Liver (tissue), 9 donors: ENCODE measurements around the gene ETV6. TPM values are rescaled to one million over a fixed set of nuclear protein-coding genes. Genes with fewer than 3 reads are reported as not detected.

Experiments
- DNase-seq: peaks from one replicate; pipeline ENCODE4 v3.0.0-alpha.2; 2017; ENCODE audit warnings: low spot score
- H3K27ac ChIP-seq, 2 donors: one replicate each; pipeline ENCODE4 v1.7.0; 2013; ENCODE audit warnings: inconsistent platforms in 2 of 2, low read length in 2 of 2, control low read depth in 1 of 2, low read depth in 1 of 2, mild to moderate bottlenecking in 1 of 2
- H3K27me3 ChIP-seq, 4 donors: one replicate each; pipeline versions ENCODE4 v1.6.1 to v1.7.0; 2013; ENCODE audit warnings: low read length in 3 of 4, inconsistent platforms in 1 of 4, mild to moderate bottlenecking in 1 of 4, moderate library complexity in 1 of 4; ENCODE audit not compliant: control insufficient read depth in 4 of 4, insufficient read depth in 4 of 4
- H3K36me3 ChIP-seq, 4 donors: one replicate each; pipeline versions ENCODE4 v1.6.1 to v1.7.0; 2013; ENCODE audit warnings: low read length in 3 of 4, mild to moderate bottlenecking in 3 of 4, low read depth in 1 of 4, moderate library complexity in 1 of 4; ENCODE audit not compliant: control insufficient read depth in 4 of 4, insufficient read depth in 3 of 4
- H3K4me1 ChIP-seq, 4 donors: one replicate each; pipeline versions ENCODE4 v1.6.1 to v1.7.0; 2013; ENCODE audit warnings: low read length in 3 of 4, mild to moderate bottlenecking in 3 of 4, moderate library complexity in 1 of 4; ENCODE audit not compliant: control insufficient read depth in 4 of 4, insufficient read depth in 4 of 4
- H3K4me3 ChIP-seq, 3 donors: one replicate each; pipeline versions ENCODE4 v1.6.1 to v1.7.0; 2013; ENCODE audit warnings: low read length in 3 of 3, control low read depth in 1 of 3, low read depth in 1 of 3, mild to moderate bottlenecking in 1 of 3
- H3K9ac ChIP-seq, 2 donors: one replicate each; pipeline ENCODE4 v1.7.0; 2013; ENCODE audit warnings: low read length in 2 of 2, mild to moderate bottlenecking in 2 of 2, moderate library complexity in 2 of 2, control low read depth in 1 of 2, low read depth in 1 of 2
- H3K9me3 ChIP-seq, 4 donors: one replicate each; pipeline versions ENCODE4 v1.6.1 to v1.7.0; 2013; ENCODE audit warnings: low read length in 3 of 4; ENCODE audit not compliant: control insufficient read depth in 4 of 4
- EGR1 ChIP-seq, 2 donors: IDR thresholded peaks; 2 replicates each; pipeline ENCODE4 v1.6.1; 2016 to 2018; ENCODE audit warnings: antibody characterized with exemption in 2 of 2, low read depth in 2 of 2
- FOXA1 ChIP-seq: IDR thresholded peaks from 2 replicates; pipeline ENCODE4 v1.6.1; 2016; ENCODE audit warnings: antibody characterized with exemption
- GABPA ChIP-seq, 2 donors: IDR thresholded peaks in 1 of 2; conservative IDR thresholded peaks in 1 of 2; 2 replicates each; pipeline ENCODE4 v1.6.1; 2016; ENCODE audit warnings: antibody characterized with exemption in 2 of 2, mild to moderate bottlenecking in 1 of 2, moderate library complexity in 1 of 2
- HNF4A ChIP-seq, 2 donors: conservative IDR thresholded peaks; 2 replicates each; pipeline ENCODE4 v1.6.1; 2016; ENCODE audit warnings: antibody characterized with exemption in 2 of 2, mild to moderate bottlenecking in 2 of 2
- HNF4G ChIP-seq: IDR thresholded peaks from 2 replicates; pipeline ENCODE4 v1.6.1; 2016; ENCODE audit warnings: antibody characterized with exemption
- JUND ChIP-seq, 2 donors: IDR thresholded peaks; 2 replicates each; pipeline ENCODE4 v1.6.1; 2016; ENCODE audit warnings: antibody characterized with exemption in 2 of 2
- RAD21 ChIP-seq, 2 donors: IDR thresholded peaks; 2 replicates each; pipeline ENCODE4 v1.6.1; 2016; ENCODE audit warnings: antibody characterized with exemption in 2 of 2, mild to moderate bottlenecking in 2 of 2
- RXRA ChIP-seq, 2 donors: IDR thresholded peaks; 2 replicates each; pipeline ENCODE4 v1.6.1; 2017 to 2018; ENCODE audit warnings: antibody characterized with exemption in 2 of 2, mild to moderate bottlenecking in 1 of 2
- TAF1 ChIP-seq: conservative IDR thresholded peaks from 2 replicates; pipeline ENCODE4 v1.6.1; 2016; ENCODE audit warnings: antibody characterized with exemption, mild to moderate bottlenecking
- YY1 ChIP-seq: IDR thresholded peaks from 2 replicates; pipeline ENCODE4 v1.6.1; 2016; ENCODE audit warnings: antibody characterized with exemption, mild to moderate bottlenecking
- WGBS: extraction: QIAGEN DNeasy Blood & Tissue Kit; methylation state at CpG from one replicate; pipeline ENCODE4 v1.1.7; 2013; 5-methylcytosine and 5-hydroxymethylcytosine counted together
- polyA plus RNA-seq, 2 donors: library from polyadenylated mRNA; stranded (reverse) in 1 of 2; unstranded in 1 of 2; fragments of 200-250 nt in 1 of 2; fragments of >200 nt in 1 of 2; fragmentation: Nextera tagmentation in 1 of 2; extraction: Ambion mirVana in 1 of 2; gene quantifications; one replicate each; pipeline versions ENCODE4 v1.2.1 to v1.2.3, GENCODE V29; 2013 to 2015
- total RNA-seq, 2 donors: library from RNA; depleted of rRNA; stranded (reverse); fragments of >200 nt; gene quantifications; one replicate each; pipeline ENCODE4 v1.2.3, GENCODE V29; 2014
- TF ChIP-seq, protein P1 (sequence below): IDR thresholded peaks from 2 replicates; pipeline ENCODE4 v1.6.1; 2016; ENCODE audit warnings: antibody characterized with exemption
- TF ChIP-seq, protein P2 (sequence below): IDR thresholded peaks from 2 replicates; pipeline ENCODE4 v1.6.1; 2016; ENCODE audit warnings: antibody characterized with exemption
- TF ChIP-seq, protein P3 (sequence below): IDR thresholded peaks from 2 replicates; pipeline ENCODE4 v1.6.1; 2016; ENCODE audit warnings: antibody characterized with exemption
- TF ChIP-seq, protein P4 (sequence below): IDR thresholded peaks from 2 replicates; pipeline ENCODE4 v1.6.1; 2016; ENCODE audit warnings: antibody characterized with exemption, mild to moderate bottlenecking
- TF ChIP-seq, protein P5 (sequence below): fragments of 150-350 bp; IDR thresholded peaks from 2 replicates; pipeline ENCODE4 v1.5.1; 2017; ENCODE audit warnings: improper control_type of control experiment, low read depth, low read length; ENCODE audit not compliant: missing input control
- donor health status: healthy.
- donor health status: healthy.
- donor health status: healthy.
- donor health status: healthy.
- donor health status: healthy.

The ETV6 gene
- total and polyA plus RNA-seq, 4 donors: 2.0 to 6.2 (median 3.5) TPM

DNA sequence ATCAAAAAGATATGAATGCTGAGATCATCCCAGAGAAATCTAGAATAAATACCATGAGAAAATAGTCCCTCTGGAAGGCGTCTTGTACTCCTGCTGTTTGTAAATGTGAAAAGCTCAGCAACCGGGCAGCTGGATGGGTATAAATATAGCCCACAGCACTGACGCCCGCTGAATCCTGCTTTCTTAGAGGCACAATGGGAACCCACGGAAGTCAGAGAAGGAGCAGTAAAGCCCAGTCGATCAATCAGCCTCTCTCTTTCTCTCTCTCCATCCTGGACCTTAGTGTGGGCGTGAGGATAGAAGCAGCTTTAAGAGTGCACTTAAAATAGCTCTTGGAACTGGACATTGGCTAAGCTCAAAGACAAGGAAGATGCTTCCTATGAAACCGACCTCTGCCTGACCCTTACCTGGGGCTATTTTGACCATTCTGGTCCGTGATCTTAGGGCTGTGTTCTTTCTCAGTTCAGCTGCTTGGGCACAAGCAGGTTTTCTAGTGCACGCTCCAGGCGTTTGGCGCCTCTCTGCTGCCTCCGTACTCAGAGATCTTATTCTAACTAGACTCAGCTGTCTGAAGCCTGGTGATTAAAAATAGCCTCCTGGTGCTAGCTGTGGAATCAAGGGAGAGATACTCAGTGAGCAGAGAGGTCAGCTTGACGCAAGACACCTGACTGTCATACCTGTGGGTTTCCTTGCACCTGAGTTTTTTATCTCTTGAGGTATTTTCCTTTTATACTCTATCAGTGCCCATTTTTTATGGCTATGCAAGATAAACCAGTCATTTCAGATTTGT, 144.6 kb downstream of the ETV6 start:
- Histone ChIP-seq H3K27me3 (no peaks in the 10 kb centered on the region), H3K4me3 (no peak overlapping the region), H3K9me3 (no peaks in the 10 kb centered on the region), H3K36me3 (no peaks in the 10 kb centered on the region), H3K4me1 (peaks cover 0 to 3% (median 2%) of the 10 kb centered on the region in 4 donors), H3K27ac (no peak overlapping the region), H3K9ac (no peak overlapping the region)
- TF ChIP-seq JUND (IDR thresholded peaks at IDR 0.05) (no peak), EGR1 (IDR thresholded peaks at IDR 0.05; ENCODE audit: low read depth in 2 of 2) (no peak), TAF1 (no peak), FOXA1 (no peak), RXRA (IDR thresholded peaks at IDR 0.05) (no peak), RAD21 (IDR thresholded peaks at IDR 0.05) (no peak), HNF4G (no peak), YY1 (no peak), GABPA (IDR thresholded peaks at IDR 0.05 in 1 of 2, conservative IDR thresholded peaks at IDR 0.05 in 1 of 2) (no peak), HNF4A (conservative IDR thresholded peaks at IDR 0.05) (no peak)
- TF ChIP-seq, protein P1, sequence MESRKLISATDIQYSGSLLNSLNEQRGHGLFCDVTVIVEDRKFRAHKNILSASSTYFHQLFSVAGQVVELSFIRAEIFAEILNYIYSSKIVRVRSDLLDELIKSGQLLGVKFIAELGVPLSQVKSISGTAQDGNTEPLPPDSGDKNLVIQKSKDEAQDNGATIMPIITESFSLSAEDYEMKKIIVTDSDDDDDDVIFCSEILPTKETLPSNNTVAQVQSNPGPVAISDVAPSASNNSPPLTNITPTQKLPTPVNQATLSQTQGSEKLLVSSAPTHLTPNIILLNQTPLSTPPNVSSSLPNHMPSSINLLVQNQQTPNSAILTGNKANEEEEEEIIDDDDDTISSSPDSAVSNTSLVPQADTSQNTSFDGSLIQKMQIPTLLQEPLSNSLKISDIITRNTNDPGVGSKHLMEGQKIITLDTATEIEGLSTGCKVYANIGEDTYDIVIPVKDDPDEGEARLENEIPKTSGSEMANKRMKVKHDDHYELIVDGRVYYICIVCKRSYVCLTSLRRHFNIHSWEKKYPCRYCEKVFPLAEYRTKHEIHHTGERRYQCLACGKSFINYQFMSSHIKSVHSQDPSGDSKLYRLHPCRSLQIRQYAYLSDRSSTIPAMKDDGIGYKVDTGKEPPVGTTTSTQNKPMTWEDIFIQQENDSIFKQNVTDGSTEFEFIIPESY: no peak
- TF ChIP-seq, protein P2, sequence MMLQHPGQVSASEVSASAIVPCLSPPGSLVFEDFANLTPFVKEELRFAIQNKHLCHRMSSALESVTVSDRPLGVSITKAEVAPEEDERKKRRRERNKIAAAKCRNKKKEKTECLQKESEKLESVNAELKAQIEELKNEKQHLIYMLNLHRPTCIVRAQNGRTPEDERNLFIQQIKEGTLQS: no peak
- TF ChIP-seq, protein P3, sequence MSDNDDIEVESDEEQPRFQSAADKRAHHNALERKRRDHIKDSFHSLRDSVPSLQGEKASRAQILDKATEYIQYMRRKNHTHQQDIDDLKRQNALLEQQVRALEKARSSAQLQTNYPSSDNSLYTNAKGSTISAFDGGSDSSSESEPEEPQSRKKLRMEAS: no peak
- TF ChIP-seq, protein P4, sequence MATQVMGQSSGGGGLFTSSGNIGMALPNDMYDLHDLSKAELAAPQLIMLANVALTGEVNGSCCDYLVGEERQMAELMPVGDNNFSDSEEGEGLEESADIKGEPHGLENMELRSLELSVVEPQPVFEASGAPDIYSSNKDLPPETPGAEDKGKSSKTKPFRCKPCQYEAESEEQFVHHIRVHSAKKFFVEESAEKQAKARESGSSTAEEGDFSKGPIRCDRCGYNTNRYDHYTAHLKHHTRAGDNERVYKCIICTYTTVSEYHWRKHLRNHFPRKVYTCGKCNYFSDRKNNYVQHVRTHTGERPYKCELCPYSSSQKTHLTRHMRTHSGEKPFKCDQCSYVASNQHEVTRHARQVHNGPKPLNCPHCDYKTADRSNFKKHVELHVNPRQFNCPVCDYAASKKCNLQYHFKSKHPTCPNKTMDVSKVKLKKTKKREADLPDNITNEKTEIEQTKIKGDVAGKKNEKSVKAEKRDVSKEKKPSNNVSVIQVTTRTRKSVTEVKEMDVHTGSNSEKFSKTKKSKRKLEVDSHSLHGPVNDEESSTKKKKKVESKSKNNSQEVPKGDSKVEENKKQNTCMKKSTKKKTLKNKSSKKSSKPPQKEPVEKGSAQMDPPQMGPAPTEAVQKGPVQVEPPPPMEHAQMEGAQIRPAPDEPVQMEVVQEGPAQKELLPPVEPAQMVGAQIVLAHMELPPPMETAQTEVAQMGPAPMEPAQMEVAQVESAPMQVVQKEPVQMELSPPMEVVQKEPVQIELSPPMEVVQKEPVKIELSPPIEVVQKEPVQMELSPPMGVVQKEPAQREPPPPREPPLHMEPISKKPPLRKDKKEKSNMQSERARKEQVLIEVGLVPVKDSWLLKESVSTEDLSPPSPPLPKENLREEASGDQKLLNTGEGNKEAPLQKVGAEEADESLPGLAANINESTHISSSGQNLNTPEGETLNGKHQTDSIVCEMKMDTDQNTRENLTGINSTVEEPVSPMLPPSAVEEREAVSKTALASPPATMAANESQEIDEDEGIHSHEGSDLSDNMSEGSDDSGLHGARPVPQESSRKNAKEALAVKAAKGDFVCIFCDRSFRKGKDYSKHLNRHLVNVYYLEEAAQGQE: no peak
- TF ChIP-seq, protein P5, sequence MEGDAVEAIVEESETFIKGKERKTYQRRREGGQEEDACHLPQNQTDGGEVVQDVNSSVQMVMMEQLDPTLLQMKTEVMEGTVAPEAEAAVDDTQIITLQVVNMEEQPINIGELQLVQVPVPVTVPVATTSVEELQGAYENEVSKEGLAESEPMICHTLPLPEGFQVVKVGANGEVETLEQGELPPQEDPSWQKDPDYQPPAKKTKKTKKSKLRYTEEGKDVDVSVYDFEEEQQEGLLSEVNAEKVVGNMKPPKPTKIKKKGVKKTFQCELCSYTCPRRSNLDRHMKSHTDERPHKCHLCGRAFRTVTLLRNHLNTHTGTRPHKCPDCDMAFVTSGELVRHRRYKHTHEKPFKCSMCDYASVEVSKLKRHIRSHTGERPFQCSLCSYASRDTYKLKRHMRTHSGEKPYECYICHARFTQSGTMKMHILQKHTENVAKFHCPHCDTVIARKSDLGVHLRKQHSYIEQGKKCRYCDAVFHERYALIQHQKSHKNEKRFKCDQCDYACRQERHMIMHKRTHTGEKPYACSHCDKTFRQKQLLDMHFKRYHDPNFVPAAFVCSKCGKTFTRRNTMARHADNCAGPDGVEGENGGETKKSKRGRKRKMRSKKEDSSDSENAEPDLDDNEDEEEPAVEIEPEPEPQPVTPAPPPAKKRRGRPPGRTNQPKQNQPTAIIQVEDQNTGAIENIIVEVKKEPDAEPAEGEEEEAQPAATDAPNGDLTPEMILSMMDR: no peak
- 86% methylated on average over 14 of the region's 14 CpGs for WGBS
- no peak for DNase-seq
